ENCODE measurements around the gene JAG2. TPM values are rescaled to one million over a fixed set of nuclear protein-coding genes. Genes with fewer than 3 reads are reported as not detected.

JAG2 gene
- total and polyA plus RNA-seq, 2 donors from 2014 or later, result 6.3 to 26.1 TPM

DNA sequence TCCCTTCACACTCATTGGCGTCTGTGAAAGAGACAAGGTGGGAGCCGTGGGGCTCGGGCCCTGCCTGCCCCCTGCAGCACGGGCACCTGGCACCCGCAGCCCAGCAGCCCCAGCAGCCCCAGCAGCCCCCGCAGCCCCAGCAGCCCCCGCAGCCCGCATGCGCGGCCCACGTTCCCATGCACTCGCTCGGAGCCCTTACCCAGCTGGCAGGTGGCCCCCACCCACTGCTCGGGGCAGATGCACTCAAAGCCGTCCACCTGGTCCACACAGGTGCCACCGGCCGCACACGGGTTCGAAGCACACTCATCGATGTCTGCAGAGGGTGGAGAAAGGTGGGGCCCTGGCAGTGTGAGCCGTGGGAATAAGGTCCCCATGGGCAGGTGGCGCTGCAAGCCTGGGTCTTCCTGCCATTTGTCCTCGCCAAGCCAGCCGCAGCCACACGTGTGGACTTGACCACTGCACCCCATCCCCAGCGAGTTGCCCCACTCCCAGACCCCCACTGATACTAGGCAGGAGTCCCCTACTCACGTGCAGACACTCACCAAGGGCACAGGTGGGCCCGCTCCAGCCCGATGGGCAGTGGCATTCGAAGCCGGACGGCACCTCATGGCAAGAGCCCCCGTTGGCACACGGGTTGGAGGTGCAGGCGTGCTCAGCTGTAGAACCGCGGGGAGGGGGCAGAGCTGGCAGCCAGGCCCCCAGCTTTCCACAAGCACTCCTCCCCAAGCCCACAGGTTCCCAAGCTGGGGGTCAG lies 17.3 kb downstream of the JAG2 start:
- Histone ChIP-seq H3K27ac (ENCODE audit: low read depth in 2 of 2, low read length in 2 of 2) (no peak overlapping the region), H3K4me3 (ENCODE audit: low read length in 3 of 3) (no peak overlapping the region), H3K9me3 (ENCODE audit: control insufficient read depth in 2 of 3, insufficient read depth in 1 of 3, low read length in 3 of 3) (no peaks in the 10 kb centered on the region), H3K9ac (ENCODE audit: low read length in 3 of 3) (no peak overlapping the region), H3K4me1 (ENCODE audit: control insufficient read depth in 2 of 3, insufficient read depth in 2 of 3, low read depth in 1 of 3, low read length in 3 of 3) (no peaks in the 10 kb centered on the region), H3K27me3 (ENCODE audit: control insufficient read depth, insufficient read depth, low read length) (no peaks in the 10 kb centered on the region), H3K36me3 (ENCODE audit: control insufficient read depth in 2 of 3, insufficient read depth in 3 of 3, low read length in 3 of 3) (no peaks in the 10 kb centered on the region)
- TF ChIP-seq, protein P1, sequence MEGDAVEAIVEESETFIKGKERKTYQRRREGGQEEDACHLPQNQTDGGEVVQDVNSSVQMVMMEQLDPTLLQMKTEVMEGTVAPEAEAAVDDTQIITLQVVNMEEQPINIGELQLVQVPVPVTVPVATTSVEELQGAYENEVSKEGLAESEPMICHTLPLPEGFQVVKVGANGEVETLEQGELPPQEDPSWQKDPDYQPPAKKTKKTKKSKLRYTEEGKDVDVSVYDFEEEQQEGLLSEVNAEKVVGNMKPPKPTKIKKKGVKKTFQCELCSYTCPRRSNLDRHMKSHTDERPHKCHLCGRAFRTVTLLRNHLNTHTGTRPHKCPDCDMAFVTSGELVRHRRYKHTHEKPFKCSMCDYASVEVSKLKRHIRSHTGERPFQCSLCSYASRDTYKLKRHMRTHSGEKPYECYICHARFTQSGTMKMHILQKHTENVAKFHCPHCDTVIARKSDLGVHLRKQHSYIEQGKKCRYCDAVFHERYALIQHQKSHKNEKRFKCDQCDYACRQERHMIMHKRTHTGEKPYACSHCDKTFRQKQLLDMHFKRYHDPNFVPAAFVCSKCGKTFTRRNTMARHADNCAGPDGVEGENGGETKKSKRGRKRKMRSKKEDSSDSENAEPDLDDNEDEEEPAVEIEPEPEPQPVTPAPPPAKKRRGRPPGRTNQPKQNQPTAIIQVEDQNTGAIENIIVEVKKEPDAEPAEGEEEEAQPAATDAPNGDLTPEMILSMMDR (IDR thresholded peaks at IDR 0.05; ENCODE audit: borderline replicate concordance, extremely low read depth, insufficient read depth), result no peak
- peak in 1 of 5 donors; percentile 71 for DNase-seq
- intact Hi-C loops (cut with DNase I), result no loop called here
- FAIRE-seq, result no peak

DNA sequence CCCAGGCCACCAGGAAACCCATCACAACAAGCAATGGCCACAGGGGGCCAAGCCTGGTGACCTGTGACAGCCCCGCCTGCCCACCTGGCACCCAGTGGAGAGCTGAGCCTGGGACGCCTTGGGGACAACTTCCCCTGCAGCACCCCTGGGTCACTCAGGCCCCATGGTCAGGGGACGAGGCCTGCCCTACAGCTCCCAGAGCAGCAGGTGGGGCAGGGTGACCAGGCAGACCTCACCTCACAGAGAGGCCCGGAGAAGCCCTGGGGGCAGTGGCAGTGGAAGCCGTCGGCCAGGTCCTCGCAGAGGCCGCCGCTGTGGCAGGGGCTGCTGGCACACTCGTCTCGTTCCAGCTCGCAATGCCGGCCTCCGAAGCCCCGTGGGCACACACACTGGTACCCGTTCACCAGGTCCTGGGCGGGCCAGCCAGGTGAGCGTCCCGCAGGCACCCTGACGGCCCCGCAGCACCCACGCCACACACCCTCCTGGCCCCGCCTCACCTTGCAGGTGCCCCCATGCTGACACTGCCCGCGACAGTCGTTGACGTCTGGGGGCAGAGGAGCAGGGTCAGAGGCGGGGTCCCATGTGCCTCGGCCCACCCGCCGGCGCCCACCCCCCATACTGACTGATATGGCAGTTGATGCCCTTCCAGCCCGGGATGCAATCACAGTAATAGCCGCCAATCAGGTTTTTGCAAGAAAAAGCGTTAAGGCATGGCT lies 18.1 kb downstream of the JAG2 start:
- no peak overlapping the region for H3K4me3 ChIP-seq (ENCODE audit: low read length in 3 of 3)
- H3K36me3 ChIP-seq (ENCODE audit: control insufficient read depth in 2 of 3, insufficient read depth in 3 of 3, low read length in 3 of 3), result no peaks in the 10 kb centered on the region
- H3K9me3 ChIP-seq (ENCODE audit: control insufficient read depth in 2 of 3, insufficient read depth in 1 of 3, low read length in 3 of 3), result no peaks in the 10 kb centered on the region
- intact Hi-C loops (cut with DNase I), result no loop called here
- H3K27ac ChIP-seq (ENCODE audit: low read depth in 2 of 2, low read length in 2 of 2), result no peak overlapping the region
- H3K27me3 ChIP-seq (ENCODE audit: control insufficient read depth, insufficient read depth, low read length), result no peaks in the 10 kb centered on the region
- FAIRE-seq (no peak), DNase-seq (peak in 2 of 5 donors; percentile 42 to 71)
- no peak overlapping the region for H3K9ac ChIP-seq (ENCODE audit: low read length in 3 of 3)
- H3K4me1 ChIP-seq (ENCODE audit: control insufficient read depth in 2 of 3, insufficient read depth in 2 of 3, low read depth in 1 of 3, low read length in 3 of 3), result no peaks in the 10 kb centered on the region
- TF ChIP-seq, protein P1 (IDR thresholded peaks at IDR 0.05; ENCODE audit: borderline replicate concordance, extremely low read depth, insufficient read depth), result no peak

DNA sequence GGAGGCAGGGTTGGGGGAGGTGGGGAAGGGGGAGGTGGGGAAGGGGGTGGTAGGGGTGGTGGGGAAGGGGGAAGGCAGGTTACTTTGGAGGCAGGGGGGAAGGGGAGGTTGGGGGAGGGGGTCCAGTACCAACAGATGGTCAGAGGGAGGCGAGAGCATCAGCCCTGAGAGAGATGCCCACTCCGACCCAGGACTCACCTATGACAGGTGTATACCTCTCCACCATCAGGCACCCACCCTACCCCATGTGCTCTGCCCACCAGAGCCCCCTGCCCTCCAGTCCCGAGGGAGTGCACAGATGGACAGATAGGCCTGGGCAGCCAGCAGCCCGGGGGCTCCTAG lies 18.6 kb downstream of the JAG2 start:
- no peaks in the 10 kb centered on the region for H3K36me3 ChIP-seq (ENCODE audit: control insufficient read depth in 2 of 3, insufficient read depth in 3 of 3, low read length in 3 of 3)
- FAIRE-seq (no peak), DNase-seq (no peak)
- no peak overlapping the region for H3K27ac ChIP-seq (ENCODE audit: low read depth in 2 of 2, low read length in 2 of 2)
- H3K4me3 ChIP-seq (ENCODE audit: low read length in 3 of 3), result no peak overlapping the region
- no peaks in the 10 kb centered on the region for H3K27me3 ChIP-seq (ENCODE audit: control insufficient read depth, insufficient read depth, low read length)
- no peak overlapping the region for H3K9ac ChIP-seq (ENCODE audit: low read length in 3 of 3)
- H3K9me3 ChIP-seq (ENCODE audit: control insufficient read depth in 2 of 3, insufficient read depth in 1 of 3, low read length in 3 of 3), result no peaks in the 10 kb centered on the region
- no peaks in the 10 kb centered on the region for H3K4me1 ChIP-seq (ENCODE audit: control insufficient read depth in 2 of 3, insufficient read depth in 2 of 3, low read depth in 1 of 3, low read length in 3 of 3)
- intact Hi-C loops (cut with DNase I), result no loop called here
- TF ChIP-seq, protein P1 (IDR thresholded peaks at IDR 0.05; ENCODE audit: borderline replicate concordance, extremely low read depth, insufficient read depth), result no peak

Data from kidney (tissue), 14 donors.